Left ventricle myocardium inferior (tissue), 1 donor: ENCODE measurements around the gene TYRO3. TPM values are rescaled to one million over a fixed set of nuclear protein-coding genes. Genes with fewer than 3 reads are reported as not detected.

Experiments used
- DNase-seq: peaks from one replicate; pipeline ENCODE4 v3.0.0-alpha.2; 2020
- H3K27ac ChIP-seq: fragments of 200-600 bp; replicated peaks from 2 replicates; pipeline ENCODE4 v1.8.0; 2021
- H3K27me3 ChIP-seq: fragments of 200-600 bp; 2 replicates; pipeline ENCODE4 v1.8.0; 2021; ENCODE audit warnings: low read depth
- H3K36me3 ChIP-seq: fragments of 200-600 bp; 2 replicates; pipeline ENCODE4 v1.8.0; 2021
- H3K4me1 ChIP-seq: fragments of 200-600 bp; 2 replicates; pipeline ENCODE4 v1.8.0; 2021
- H3K4me3 ChIP-seq: fragments of 200-600 bp; 2 replicates; pipeline ENCODE4 v1.8.0; 2021; ENCODE audit warnings: mild to moderate bottlenecking, moderate library complexity
- H3K9me3 ChIP-seq: fragments of 200-600 bp; replicated peaks from 2 replicates; pipeline ENCODE4 v1.8.0; 2021
- intact Hi-C: fragments of 100-400 bp; cut with micrococcal nuclease; formaldehyde crosslinking; loops from one replicate; pipeline ENCODE4 v1.11.0; 2022
- total RNA-seq: library from RNA; stranded (reverse); fragmentation: NEBNext Ultra II Directional; extraction: Animal tissue kit (Norgen Biotek cat#: 25700); gene quantifications from one replicate; pipeline ENCODE4 v1.2.1, GENCODE V29; 2021
- TF ChIP-seq, protein P1 (sequence below): fragments of 200-600 bp; IDR thresholded peaks from 2 replicates; pipeline ENCODE4 v1.8.0; 2021; ENCODE audit warnings: antibody characterized with exemption, mild to moderate bottlenecking, borderline replicate concordance
- donor health status: DM: no; HTN: yes; CAD: no; lungs with severe emphysema.

TYRO3 gene
- total RNA-seq, 1 donor from 2014 or later: 3.3 TPM

DNA sequence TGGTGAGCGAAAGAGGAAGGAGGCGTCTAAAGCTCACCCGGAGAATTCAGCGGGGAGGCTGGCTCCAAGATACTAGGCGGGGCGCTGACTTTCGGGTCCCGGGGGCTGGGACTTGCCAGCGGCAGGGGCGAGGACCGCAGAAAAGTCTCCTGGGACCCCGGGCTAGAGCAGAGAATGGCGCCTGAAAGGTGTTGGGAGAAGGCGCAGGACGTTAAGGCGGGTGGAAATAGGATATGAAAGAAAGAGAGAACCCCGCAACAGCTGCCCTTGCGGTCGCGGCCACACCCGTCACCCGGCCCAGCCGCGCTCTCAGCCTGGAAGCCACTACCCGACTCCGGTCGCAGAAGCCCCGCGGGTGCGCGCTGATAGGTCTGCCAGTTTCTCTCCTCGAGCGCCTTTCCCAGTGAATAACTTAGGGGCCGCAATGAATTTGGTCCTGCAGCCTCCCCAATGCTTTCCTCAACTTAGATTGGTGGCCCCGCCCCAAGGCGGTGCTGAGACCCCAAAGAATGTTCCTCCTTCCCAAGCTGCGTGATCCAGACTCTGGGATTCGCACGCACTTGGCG, 46.0 kb upstream of the TYRO3 start:
- peak overlapping the region; percentile 67 for H3K4me3 ChIP-seq
- H3K36me3 ChIP-seq: peaks cover 12% of the 10 kb centered on the region
- TF ChIP-seq, protein P1, sequence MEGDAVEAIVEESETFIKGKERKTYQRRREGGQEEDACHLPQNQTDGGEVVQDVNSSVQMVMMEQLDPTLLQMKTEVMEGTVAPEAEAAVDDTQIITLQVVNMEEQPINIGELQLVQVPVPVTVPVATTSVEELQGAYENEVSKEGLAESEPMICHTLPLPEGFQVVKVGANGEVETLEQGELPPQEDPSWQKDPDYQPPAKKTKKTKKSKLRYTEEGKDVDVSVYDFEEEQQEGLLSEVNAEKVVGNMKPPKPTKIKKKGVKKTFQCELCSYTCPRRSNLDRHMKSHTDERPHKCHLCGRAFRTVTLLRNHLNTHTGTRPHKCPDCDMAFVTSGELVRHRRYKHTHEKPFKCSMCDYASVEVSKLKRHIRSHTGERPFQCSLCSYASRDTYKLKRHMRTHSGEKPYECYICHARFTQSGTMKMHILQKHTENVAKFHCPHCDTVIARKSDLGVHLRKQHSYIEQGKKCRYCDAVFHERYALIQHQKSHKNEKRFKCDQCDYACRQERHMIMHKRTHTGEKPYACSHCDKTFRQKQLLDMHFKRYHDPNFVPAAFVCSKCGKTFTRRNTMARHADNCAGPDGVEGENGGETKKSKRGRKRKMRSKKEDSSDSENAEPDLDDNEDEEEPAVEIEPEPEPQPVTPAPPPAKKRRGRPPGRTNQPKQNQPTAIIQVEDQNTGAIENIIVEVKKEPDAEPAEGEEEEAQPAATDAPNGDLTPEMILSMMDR: no peak

DNA sequence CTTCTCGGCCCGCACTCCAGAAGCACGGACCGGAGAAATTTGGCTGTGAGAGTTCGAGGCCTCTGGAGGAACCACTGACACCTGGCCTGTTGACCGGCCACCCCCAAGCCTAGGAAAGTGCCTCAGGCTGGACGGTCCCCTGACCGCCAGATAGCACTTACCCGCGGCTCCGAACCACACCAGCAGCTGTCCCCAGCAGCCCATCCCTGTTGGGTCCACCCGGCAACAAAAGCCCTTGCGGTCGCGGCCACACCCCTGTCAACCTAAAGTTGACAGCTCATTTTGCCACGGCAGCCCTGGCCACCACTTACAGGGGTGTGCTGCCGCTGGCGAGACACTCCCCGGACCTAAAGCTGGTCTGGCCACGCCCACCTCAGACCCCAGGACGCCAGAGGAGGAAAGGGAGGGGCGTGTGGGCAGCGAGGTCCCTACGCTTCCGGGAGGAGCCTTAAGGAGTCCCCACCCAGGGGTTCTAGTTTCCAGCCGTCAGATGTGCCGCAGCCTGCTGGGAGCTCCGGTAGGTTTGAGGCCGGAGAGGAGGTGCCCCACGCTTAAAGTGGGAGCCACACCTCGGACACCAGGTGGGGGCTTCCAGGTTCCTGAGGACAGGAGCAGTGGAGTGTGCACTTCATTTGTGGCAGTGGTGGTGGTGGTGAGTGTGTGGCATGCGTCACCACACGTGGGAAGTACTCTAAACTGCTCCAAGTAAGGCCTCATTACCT, 45.3 kb upstream of the TYRO3 start, which contains the start of gene LTK:
Gene LTK (minus strand): TSS at position 322 of the 722 bp plus-strand sequence. CDS start 118 bp downstream, at position 204.
- intact Hi-C loops: no loop called here
- Histone ChIP-seq H3K27ac (peak within 1 kb of the TSS; percentile 2), H3K9me3 (no peaks in the 10 kb centered on the region), H3K4me3 (peak within 1 kb of the TSS; percentile 67), H3K27me3 (peaks cover 43% of the 10 kb centered on the region), H3K4me1 (peaks cover 30% of the 10 kb centered on the region), H3K36me3 (peaks cover 14% of the 10 kb centered on the region)
- TF ChIP-seq, protein P1: no peak
- DNase-seq: no peak

More for the DNA sequence above, 46.0 kb upstream of the TYRO3 start:
- DNase-seq: no peak
- Histone ChIP-seq H3K27me3 (peaks cover 43% of the 10 kb centered on the region), H3K9me3 (no peaks in the 10 kb centered on the region), H3K4me1 (peaks cover 30% of the 10 kb centered on the region), H3K27ac (peak overlapping the region; percentile 2)
- intact Hi-C loops: no loop called here

- no peak overlapping the region for H3K27ac ChIP-seq
- peaks cover 16% of the 10 kb centered on the region for H3K27me3 ChIP-seq
- H3K4me3 ChIP-seq: no peak overlapping the region
- peaks cover 24% of the 10 kb centered on the region for H3K36me3 ChIP-seq
- H3K4me1 ChIP-seq: peaks cover 12% of the 10 kb centered on the region
- TF ChIP-seq, protein P1: no peak
- no peak for DNase-seq
- H3K9me3 ChIP-seq: no peaks in the 10 kb centered on the region
- intact Hi-C loops: no loop called here
Observed at GRCh38 chr15:41517895-41518449, 41.0 kb upstream of the TYRO3 start.

DNA sequence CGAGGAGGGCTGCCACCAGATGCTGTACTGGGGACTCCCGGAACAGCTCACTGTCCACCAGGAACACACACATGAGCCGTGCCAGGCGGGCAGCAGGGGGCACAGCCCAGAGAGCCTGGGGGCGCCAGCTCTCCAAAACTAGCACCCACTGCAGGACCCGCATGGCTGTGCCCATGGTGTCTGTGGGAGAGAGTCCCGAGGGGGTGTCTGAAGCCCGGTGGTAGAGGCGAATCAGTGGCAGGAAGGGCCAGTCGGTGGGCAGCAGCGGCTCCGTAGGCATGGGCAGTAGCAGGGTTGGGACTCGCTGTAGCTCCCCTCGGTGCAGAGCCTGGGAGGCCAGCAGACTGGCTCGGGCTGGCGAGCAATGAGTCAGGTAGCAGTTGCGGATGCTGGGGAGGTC, 38.4 kb upstream of the TYRO3 start:
- intact Hi-C loops: no loop called here
- Histone ChIP-seq H3K9me3 (no peaks in the 10 kb centered on the region), H3K4me1 (no peaks in the 10 kb centered on the region), H3K27me3 (no peaks in the 10 kb centered on the region), H3K27ac (no peak overlapping the region), H3K36me3 (peaks cover 32% of the 10 kb centered on the region), H3K4me3 (no peak overlapping the region)
- DNase-seq: no peak
- TF ChIP-seq, protein P1: no peak

GRCh38 chr15:41521614-41522013, 37.4 kb upstream of the TYRO3 start:
- intact Hi-C loops: no loop called here
- TF ChIP-seq, protein P1: no peak
- DNase-seq: no peak
- Histone ChIP-seq H3K9me3 (no peaks in the 10 kb centered on the region), H3K36me3 (peaks cover 41% of the 10 kb centered on the region), H3K27ac (no peak overlapping the region), H3K4me1 (no peaks in the 10 kb centered on the region), H3K27me3 (no peaks in the 10 kb centered on the region), H3K4me3 (no peak overlapping the region)
